Stimulated activated effector memory CD8-positive, alpha-beta T cell treated with anti-CD3 and anti-CD28 coated beads, Interleukin-12 subunit alpha, Interleukin-12 subunit beta, amount 100 ng/mL, for 72 hours (primary cell): ENCODE results near the gene CRYGN.

ENCODE experiments used
- ATAC-seq: fragments of 150-1000 bp; cut with Tn5 transposase; 2 replicates; pipeline ENCODE4 v1.10.0; 2021
- DNase-seq, 2 donors: peaks; one replicate each; pipeline ENCODE4 v3.0.0; 2021 to 2022; ENCODE audit warnings: low spot score in 2 of 2
- H3K27ac Mint-ChIP-seq: one replicate; pipeline ENCODE4 v1.8.0; 2022; ENCODE audit warnings: mild to moderate bottlenecking, mixed read lengths
- H3K36me3 Mint-ChIP-seq: one replicate; pipeline ENCODE4 v1.8.0; 2022; ENCODE audit warnings: mild to moderate bottlenecking, mixed read lengths
- H3K4me1 Mint-ChIP-seq: one replicate; pipeline ENCODE4 v1.8.0; 2022; ENCODE audit warnings: mixed read lengths
- H3K4me3 Mint-ChIP-seq: one replicate; pipeline ENCODE4 v1.8.0; 2022; ENCODE audit warnings: mild to moderate bottlenecking, mixed read lengths
- H3K9me3 Mint-ChIP-seq: one replicate; pipeline ENCODE4 v1.8.0; 2022; ENCODE audit warnings: mixed read lengths

CRYGN gene

GRCh38 chr7:151468217-151469018 lies 28.5 kb upstream of the CRYGN start:
- Mint-ChIP-seq H3K9me3 (peaks cover 6% of the 10 kb centered on the region), H3K4me3 (no peak overlapping the region), H3K27ac (peak overlapping the region; percentile 41), H3K36me3 (peaks cover 90% of the 10 kb centered on the region), H3K4me1 (peaks cover 57% of the 10 kb centered on the region)
- ATAC-seq (no peak), DNase-seq (no peak)

GRCh38 chr7:151465169-151465568 lies 25.2 kb upstream of the CRYGN start:
- no peak for DNase-seq
- Mint-ChIP-seq H3K4me1 (peaks cover 29% of the 10 kb centered on the region), H3K4me3 (no peak overlapping the region), H3K27ac (no peak overlapping the region), H3K36me3 (peaks cover 62% of the 10 kb centered on the region), H3K9me3 (peaks cover 14% of the 10 kb centered on the region)
- no peak for ATAC-seq

- peaks cover 6% of the 10 kb centered on the region for H3K4me1 Mint-ChIP-seq
- H3K4me3 Mint-ChIP-seq, result no peak overlapping the region
- ATAC-seq, result no peak
- DNase-seq, result no peak
- H3K27ac Mint-ChIP-seq, result no peak overlapping the region
- H3K36me3 Mint-ChIP-seq, result peaks cover 34% of the 10 kb centered on the region
- H3K9me3 Mint-ChIP-seq, result peaks cover 14% of the 10 kb centered on the region
These were observed 22.4 kb upstream of the CRYGN start for GRCh38 chr7:151462306-151462779.

GRCh38 chr7:151461942-151462230 lies 21.9 kb upstream of the CRYGN start:
- H3K9me3 Mint-ChIP-seq, result peaks cover 14% of the 10 kb centered on the region
- H3K36me3 Mint-ChIP-seq, result peaks cover 29% of the 10 kb centered on the region
- ATAC-seq (no peak), DNase-seq (no peak)
- no peak overlapping the region for H3K4me3 Mint-ChIP-seq
- peaks cover 8% of the 10 kb centered on the region for H3K4me1 Mint-ChIP-seq
- H3K27ac Mint-ChIP-seq, result no peak overlapping the region

- peaks cover 14% of the 10 kb centered on the region for H3K9me3 Mint-ChIP-seq
- peaks cover 8% of the 10 kb centered on the region for H3K4me1 Mint-ChIP-seq
- H3K36me3 Mint-ChIP-seq, result peaks cover 26% of the 10 kb centered on the region
- no peak for ATAC-seq
- no peak overlapping the region for H3K4me3 Mint-ChIP-seq
- H3K27ac Mint-ChIP-seq, result no peak overlapping the region
- no peak for DNase-seq
These were observed 21.4 kb upstream of the CRYGN start for GRCh38 chr7:151461096-151461941.

GRCh38 chr7:151460474-151460855 lies 20.5 kb upstream of the CRYGN start:
- no peak overlapping the region for H3K4me3 Mint-ChIP-seq
- H3K27ac Mint-ChIP-seq, result no peak overlapping the region
- peaks cover 16% of the 10 kb centered on the region for H3K4me1 Mint-ChIP-seq
- DNase-seq (no peak), ATAC-seq (no peak)
- H3K36me3 Mint-ChIP-seq, result peaks cover 17% of the 10 kb centered on the region
- peaks cover 14% of the 10 kb centered on the region for H3K9me3 Mint-ChIP-seq

GRCh38 chr7:151459726-151460473 lies 20.0 kb upstream of the CRYGN start:
- no peak for DNase-seq
- no peak overlapping the region for H3K27ac Mint-ChIP-seq
- peaks cover 18% of the 10 kb centered on the region for H3K4me1 Mint-ChIP-seq
- peaks cover 14% of the 10 kb centered on the region for H3K9me3 Mint-ChIP-seq
- H3K4me3 Mint-ChIP-seq, result no peak overlapping the region
- ATAC-seq, result no peak
- peaks cover 12% of the 10 kb centered on the region for H3K36me3 Mint-ChIP-seq

GRCh38 chr7:151457534-151457933 lies 17.6 kb upstream of the CRYGN start:
- H3K4me1 Mint-ChIP-seq, result peaks cover 23% of the 10 kb centered on the region
- peaks cover under 1% of the 10 kb centered on the region for H3K9me3 Mint-ChIP-seq
- ATAC-seq (no peak), DNase-seq (no peak)
- no peak overlapping the region for H3K4me3 Mint-ChIP-seq
- H3K27ac Mint-ChIP-seq, result no peak overlapping the region
- no peaks in the 10 kb centered on the region for H3K36me3 Mint-ChIP-seq

GRCh38 chr7:151456782-151457181 lies 16.8 kb upstream of the CRYGN start:
- H3K4me1 Mint-ChIP-seq, result peaks cover 23% of the 10 kb centered on the region
- no peaks in the 10 kb centered on the region for H3K9me3 Mint-ChIP-seq
- DNase-seq (no peak), ATAC-seq (no peak)
- H3K27ac Mint-ChIP-seq, result no peak overlapping the region
- no peak overlapping the region for H3K4me3 Mint-ChIP-seq
- H3K36me3 Mint-ChIP-seq, result no peaks in the 10 kb centered on the region

GRCh38 chr7:151456276-151456675 lies 16.3 kb upstream of the CRYGN start:
- Mint-ChIP-seq H3K4me1 (peaks cover 23% of the 10 kb centered on the region), H3K4me3 (no peak overlapping the region), H3K9me3 (no peaks in the 10 kb centered on the region), H3K36me3 (no peaks in the 10 kb centered on the region), H3K27ac (no peak overlapping the region)
- ATAC-seq (no peak), DNase-seq (no peak)

GRCh38 chr7:151455690-151456089 lies 15.7 kb upstream of the CRYGN start:
- no peak overlapping the region for H3K4me3 Mint-ChIP-seq
- ATAC-seq (peak; percentile 82), DNase-seq (no peak)
- H3K27ac Mint-ChIP-seq, result no peak overlapping the region
- peaks cover 23% of the 10 kb centered on the region for H3K4me1 Mint-ChIP-seq
- H3K9me3 Mint-ChIP-seq, result no peaks in the 10 kb centered on the region
- no peaks in the 10 kb centered on the region for H3K36me3 Mint-ChIP-seq

GRCh38 chr7:151454932-151455530 lies 15.1 kb upstream of the CRYGN start:
- Mint-ChIP-seq H3K36me3 (no peaks in the 10 kb centered on the region), H3K4me3 (no peak overlapping the region), H3K4me1 (peaks cover 23% of the 10 kb centered on the region), H3K9me3 (no peaks in the 10 kb centered on the region), H3K27ac (peak overlapping the region; percentile 52)
- DNase-seq (no peak), ATAC-seq (no peak)

- no peaks in the 10 kb centered on the region for H3K36me3 Mint-ChIP-seq
- no peak overlapping the region for H3K4me3 Mint-ChIP-seq
- no peaks in the 10 kb centered on the region for H3K9me3 Mint-ChIP-seq
- DNase-seq (no peak), ATAC-seq (no peak)
- peak overlapping the region; percentile 52 for H3K27ac Mint-ChIP-seq
- H3K4me1 Mint-ChIP-seq, result peaks cover 28% of the 10 kb centered on the region
These were observed 14.4 kb upstream of the CRYGN start for GRCh38 chr7:151454305-151454704.

GRCh38 chr7:151453326-151453791 lies 13.4 kb upstream of the CRYGN start:
- no peak overlapping the region for H3K4me3 Mint-ChIP-seq
- no peak for DNase-seq
- ATAC-seq, result peak; percentile 50

More at GRCh38 chr7:151453326-151453791, 13.4 kb upstream of the CRYGN start:
- no peaks in the 10 kb centered on the region for H3K9me3 Mint-ChIP-seq
- no peak overlapping the region for H3K27ac Mint-ChIP-seq
- no peaks in the 10 kb centered on the region for H3K36me3 Mint-ChIP-seq
- H3K4me1 Mint-ChIP-seq, result peaks cover 30% of the 10 kb centered on the region
